ENCODE measurements around the gene C1QTNF12. TPM values are rescaled to one million over a fixed set of nuclear protein-coding genes. Genes with fewer than 3 reads are reported as not detected.

C1QTNF12 gene
- total RNA-seq, 2 donors from 2014 or later = 21.3 to 34.2 TPM

DNA sequence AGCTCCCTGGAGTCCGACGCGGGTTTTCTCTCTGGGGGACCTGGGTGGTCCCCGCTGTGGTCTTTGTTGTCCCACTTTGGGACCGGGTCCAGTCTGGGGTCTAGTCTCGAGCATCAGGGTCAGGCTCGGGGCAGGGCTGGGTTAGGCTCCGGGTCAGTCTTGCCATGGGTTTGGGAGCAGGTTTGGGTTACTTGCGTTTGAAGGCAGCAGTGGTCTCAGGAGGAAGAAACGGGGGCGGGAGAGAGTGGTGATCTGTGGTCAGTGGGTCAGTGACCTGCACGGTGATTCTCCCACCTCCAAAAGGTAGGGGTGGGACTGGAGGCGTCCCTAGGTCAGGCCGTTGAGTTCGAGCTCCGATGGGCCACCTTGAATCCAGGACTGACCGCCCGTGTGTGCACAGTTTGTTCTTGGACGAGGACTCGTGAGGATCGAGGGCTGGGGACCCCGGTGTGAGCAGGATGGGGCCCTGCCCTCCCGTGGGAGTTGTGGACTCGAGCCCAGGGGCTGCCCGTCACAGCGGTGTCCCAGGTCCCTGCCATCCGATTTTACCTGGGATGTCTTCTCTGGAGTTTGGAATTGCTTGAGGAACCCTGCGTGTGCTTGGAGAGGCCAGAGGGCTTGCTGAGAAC is 12.2 kb downstream of the C1QTNF12 start:
- TF ChIP-seq, protein P1, sequence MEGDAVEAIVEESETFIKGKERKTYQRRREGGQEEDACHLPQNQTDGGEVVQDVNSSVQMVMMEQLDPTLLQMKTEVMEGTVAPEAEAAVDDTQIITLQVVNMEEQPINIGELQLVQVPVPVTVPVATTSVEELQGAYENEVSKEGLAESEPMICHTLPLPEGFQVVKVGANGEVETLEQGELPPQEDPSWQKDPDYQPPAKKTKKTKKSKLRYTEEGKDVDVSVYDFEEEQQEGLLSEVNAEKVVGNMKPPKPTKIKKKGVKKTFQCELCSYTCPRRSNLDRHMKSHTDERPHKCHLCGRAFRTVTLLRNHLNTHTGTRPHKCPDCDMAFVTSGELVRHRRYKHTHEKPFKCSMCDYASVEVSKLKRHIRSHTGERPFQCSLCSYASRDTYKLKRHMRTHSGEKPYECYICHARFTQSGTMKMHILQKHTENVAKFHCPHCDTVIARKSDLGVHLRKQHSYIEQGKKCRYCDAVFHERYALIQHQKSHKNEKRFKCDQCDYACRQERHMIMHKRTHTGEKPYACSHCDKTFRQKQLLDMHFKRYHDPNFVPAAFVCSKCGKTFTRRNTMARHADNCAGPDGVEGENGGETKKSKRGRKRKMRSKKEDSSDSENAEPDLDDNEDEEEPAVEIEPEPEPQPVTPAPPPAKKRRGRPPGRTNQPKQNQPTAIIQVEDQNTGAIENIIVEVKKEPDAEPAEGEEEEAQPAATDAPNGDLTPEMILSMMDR (IDR thresholded peaks at IDR 0.05) = no peak
- peaks cover 22% of the 10 kb centered on the region for H3K27me3 ChIP-seq
- no peaks in the 10 kb centered on the region for H3K9me3 ChIP-seq
- H3K27ac ChIP-seq = no peak overlapping the region
- H3K4me3 ChIP-seq = no peak overlapping the region
- H3K36me3 ChIP-seq = no peaks in the 10 kb centered on the region
- peaks cover 21% of the 10 kb centered on the region for H3K4me1 ChIP-seq
- intact Hi-C loops (cut with DNase I) = no loop called here
- no peak overlapping the region for H3K9ac ChIP-seq (ENCODE audit: low read depth in 2 of 2, low read length in 2 of 2)
- no peak for DNase-seq

DNA sequence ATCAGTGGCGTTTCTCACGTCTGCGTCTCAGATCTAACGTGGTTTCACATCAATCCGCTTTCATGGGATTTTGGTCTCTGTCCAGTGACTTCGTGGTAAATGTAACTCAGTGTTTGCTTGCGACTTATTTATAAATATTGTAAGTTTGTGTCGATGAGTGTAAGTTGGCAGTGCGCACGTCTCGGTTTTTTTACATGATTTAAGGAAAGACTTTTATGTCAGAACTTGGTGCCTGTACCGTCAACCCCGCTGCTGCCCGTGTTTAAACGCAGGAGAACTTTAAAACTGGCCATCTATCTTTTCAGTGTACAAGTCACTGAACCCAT is 13.0 kb downstream of the C1QTNF12 start:
- Histone ChIP-seq H3K27ac (no peak overlapping the region), H3K4me1 (peaks cover 21% of the 10 kb centered on the region), H3K27me3 (peaks cover 14% of the 10 kb centered on the region), H3K9me3 (no peaks in the 10 kb centered on the region), H3K9ac (ENCODE audit: low read depth in 2 of 2, low read length in 2 of 2) (no peak overlapping the region), H3K36me3 (peaks cover under 1% of the 10 kb centered on the region), H3K4me3 (no peak overlapping the region)
- DNase-seq = no peak
- TF ChIP-seq, protein P1 (IDR thresholded peaks at IDR 0.05) = no peak
- intact Hi-C loops (cut with DNase I) = no loop called here

DNA sequence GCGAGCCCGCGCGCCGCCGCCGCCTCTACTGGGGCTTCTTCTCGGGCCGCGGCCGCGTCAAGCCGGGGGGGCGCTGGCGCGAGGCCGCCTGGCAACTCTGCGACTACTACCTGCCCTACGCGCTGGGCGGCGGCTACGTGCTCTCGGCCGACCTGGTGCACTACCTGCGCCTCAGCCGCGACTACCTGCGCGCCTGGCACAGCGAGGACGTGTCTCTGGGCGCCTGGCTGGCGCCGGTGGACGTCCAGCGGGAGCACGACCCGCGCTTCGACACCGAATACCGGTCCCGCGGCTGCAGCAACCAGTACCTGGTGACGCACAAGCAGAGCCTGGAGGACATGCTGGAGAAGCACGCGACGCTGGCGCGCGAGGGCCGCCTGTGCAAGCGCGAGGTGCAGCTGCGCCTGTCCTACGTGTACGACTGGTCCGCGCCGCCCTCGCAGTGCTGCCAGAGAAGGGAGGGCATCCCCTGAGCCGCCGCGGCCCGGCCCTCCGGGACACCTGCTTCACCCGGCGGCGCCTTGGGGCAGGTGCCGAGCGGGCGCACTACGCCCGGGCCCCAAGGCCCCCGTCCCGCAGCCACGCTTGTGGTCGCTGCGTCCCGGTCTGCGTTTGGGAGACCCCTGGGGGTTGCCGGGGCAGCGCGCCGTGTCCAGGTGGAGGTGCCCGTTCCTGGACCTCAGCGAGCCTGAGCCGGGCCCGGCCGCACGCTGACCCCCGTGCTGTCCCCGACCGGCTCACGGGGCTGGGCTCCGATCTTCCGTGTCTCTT is 13.5 kb downstream of the C1QTNF12 start:
- intact Hi-C loops (cut with DNase I) = no loop called here
- peaks cover 21% of the 10 kb centered on the region for H3K4me1 ChIP-seq
- peaks cover 6% of the 10 kb centered on the region for H3K36me3 ChIP-seq

DNA sequence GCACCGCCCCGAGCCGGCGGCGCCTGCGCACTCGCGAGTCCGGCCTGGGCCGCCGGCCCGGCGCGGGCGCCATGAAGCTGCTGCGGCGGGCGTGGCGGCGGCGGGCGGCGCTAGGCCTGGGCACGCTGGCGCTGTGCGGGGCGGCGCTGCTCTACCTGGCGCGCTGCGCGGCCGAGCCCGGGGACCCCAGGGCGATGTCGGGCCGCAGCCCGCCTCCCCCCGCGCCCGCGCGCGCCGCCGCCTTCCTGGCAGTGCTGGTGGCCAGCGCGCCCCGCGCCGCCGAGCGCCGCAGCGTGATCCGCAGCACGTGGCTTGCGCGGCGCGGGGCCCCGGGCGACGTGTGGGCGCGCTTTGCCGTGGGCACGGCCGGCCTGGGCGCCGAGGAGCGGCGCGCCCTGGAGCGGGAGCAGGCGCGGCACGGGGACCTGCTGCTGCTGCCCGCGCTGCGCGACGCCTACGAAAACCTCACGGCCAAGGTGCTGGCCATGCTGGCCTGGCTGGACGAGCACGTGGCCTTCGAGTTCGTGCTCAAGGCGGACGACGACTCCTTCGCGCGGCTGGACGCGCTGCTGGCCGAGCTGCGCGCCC is 14.2 kb downstream of the C1QTNF12 start, which contains the start of gene B3GALT6:
Gene B3GALT6, plus strand, starts transcription at position 30 of the 588 bp plus-strand sequence. Its CDS starts 42 bp downstream, at position 72.
- no peak for DNase-seq
- Histone ChIP-seq H3K27me3 (peaks cover 2% of the 10 kb centered on the region), H3K27ac (peak within 1 kb of the TSS; percentile 90), H3K9ac (ENCODE audit: low read depth in 2 of 2, low read length in 2 of 2) (peak within 1 kb of the TSS; percentile 99 to 100), H3K36me3 (peaks cover 10% of the 10 kb centered on the region), H3K4me3 (peak within 1 kb of the TSS; percentile 93), H3K4me1 (peaks cover 16% of the 10 kb centered on the region), H3K9me3 (no peaks in the 10 kb centered on the region)
- TF ChIP-seq, protein P1 (IDR thresholded peaks at IDR 0.05) = no peak
- intact Hi-C loops (cut with DNase I) = no loop called here

More for the DNA sequence above, 13.5 kb downstream of the C1QTNF12 start:
- Histone ChIP-seq H3K9ac (ENCODE audit: low read depth in 2 of 2, low read length in 2 of 2) (peak overlapping the region in 1 of 2 donors; percentile 75), H3K27me3 (peaks cover 9% of the 10 kb centered on the region), H3K27ac (no peak overlapping the region), H3K9me3 (no peaks in the 10 kb centered on the region), H3K4me3 (peak overlapping the region; percentile 7)
- TF ChIP-seq, protein P1 (IDR thresholded peaks at IDR 0.05) = no peak
- no peak for DNase-seq

DNA sequence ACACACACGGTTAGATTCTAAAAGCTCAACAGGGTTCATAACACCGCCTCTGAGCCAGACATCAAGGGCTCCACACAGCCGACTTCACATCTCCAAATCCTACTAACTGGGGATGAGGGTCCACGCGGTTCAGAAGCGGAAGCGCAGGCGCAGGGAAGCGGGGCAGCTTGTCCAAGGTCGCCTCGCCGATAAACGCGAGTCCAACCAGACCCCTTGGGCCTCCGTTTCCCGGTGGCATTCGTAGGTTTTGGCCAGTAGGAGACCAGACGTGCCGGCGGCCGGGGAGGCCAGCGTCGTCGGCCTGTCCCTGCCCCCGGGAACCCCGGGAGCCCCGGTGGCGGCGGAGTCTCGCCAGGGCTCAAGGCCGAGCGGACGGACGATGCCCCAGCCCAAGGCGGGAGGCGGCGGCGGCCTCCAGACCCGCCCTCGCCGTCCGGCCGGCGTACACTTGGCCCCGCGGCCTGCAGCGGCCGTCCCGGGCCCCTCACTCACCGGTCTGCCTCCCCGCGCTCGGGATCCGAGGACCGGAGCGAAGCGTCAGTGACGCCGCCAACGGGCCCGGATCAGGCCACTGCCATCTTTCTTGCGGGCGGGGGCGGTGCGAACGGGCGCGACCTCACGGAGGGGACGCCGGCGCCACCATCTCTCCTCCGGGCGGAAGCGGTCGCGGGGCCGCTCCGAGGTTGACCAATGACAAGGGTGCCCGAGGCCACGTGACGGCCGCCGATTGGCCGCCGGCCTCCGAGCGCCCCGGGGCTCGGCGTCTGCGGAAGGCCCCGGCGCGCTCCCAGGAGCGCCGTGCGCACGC is 14.9 kb downstream of the C1QTNF12 start, which contains the start of gene SDF4:
Gene SDF4, minus strand, starts transcription at position 602 of the 808 bp plus-strand sequence. CDS start 3,229 bp downstream, outside the sequence.
- H3K27ac ChIP-seq = peak within 1 kb of the TSS; percentile 90
- intact Hi-C loops (cut with DNase I) = no loop called here
- DNase-seq = peak; percentile 96
- H3K9ac ChIP-seq (ENCODE audit: low read depth in 2 of 2, low read length in 2 of 2) = peak within 1 kb of the TSS; percentile 99 to 100
- H3K4me3 ChIP-seq = peak within 1 kb of the TSS; percentile 93
- TF ChIP-seq, protein P1 (IDR thresholded peaks at IDR 0.05) = no peak
- no peaks in the 10 kb centered on the region for H3K27me3 ChIP-seq
- H3K4me1 ChIP-seq = peaks cover 14% of the 10 kb centered on the region
- no peaks in the 10 kb centered on the region for H3K9me3 ChIP-seq
- H3K36me3 ChIP-seq = peaks cover 10% of the 10 kb centered on the region

Data from colonic mucosa (tissue), 4 donors.